Epithelial cell of proximal tubule (primary cell): ENCODE measurements around the gene ZNF17. TPM values are rescaled to one million over a fixed set of nuclear protein-coding genes. Genes with fewer than 3 reads are reported as not detected.

Source experiments
- DNase-seq: peaks from one replicate; pipeline ENCODE4 v3.0.0-alpha.2; 2011; ENCODE audit warnings: low read depth
- H3K4me3 ChIP-seq: 2 replicates; pipeline ENCODE4 v1.5.1; 2011; ENCODE audit warnings: low read depth, mild to moderate bottlenecking, low read length
- total RNA-seq: library from RNA; depleted of rRNA; stranded (reverse); fragments of >200 nt; gene quantifications from 2 replicates; pipeline ENCODE4 v1.2.3, GENCODE V29; 2015
- TF ChIP-seq, protein P1 (sequence below): conservative IDR thresholded peaks from 2 replicates; pipeline ENCODE4 v1.5.1; 2012; ENCODE audit warnings: low read depth, mild to moderate bottlenecking, low read length

The ZNF17 gene
- total RNA-seq, 1 donor from 2014 or later = 2.5 TPM

DNA sequence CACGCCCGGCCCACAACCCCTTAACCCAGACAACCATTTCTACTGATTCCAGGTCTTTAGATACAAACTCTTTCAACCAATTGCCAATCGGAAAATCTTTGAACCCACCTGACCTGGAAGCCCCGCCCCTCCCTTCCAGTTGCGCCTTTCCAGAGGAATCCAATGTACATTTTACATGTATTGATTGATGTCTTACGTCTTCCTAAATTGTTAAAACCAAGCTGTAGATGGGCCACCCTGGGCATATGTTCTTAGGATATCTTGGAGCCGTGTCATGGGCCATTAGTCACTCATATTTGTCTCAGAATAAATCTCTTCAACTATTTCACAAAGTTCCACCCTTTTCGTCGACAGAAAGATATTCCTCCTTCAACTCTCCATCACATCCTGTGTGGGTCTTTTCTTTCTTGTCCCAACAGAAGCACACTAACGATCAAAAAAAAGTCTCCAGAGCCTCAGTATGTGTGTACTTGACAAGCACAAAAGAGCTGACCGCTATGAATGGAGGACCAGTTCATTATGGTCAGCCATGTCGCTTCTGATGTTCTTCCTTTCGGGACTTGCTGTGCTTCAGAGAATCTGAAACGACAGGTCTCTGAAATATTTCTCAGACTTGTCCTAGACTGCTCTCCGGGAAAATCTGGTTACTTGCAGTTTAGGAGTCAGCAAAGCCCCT, 23.6 kb downstream of the ZNF17 start:
- no peak for DNase-seq
- TF ChIP-seq, protein P1, sequence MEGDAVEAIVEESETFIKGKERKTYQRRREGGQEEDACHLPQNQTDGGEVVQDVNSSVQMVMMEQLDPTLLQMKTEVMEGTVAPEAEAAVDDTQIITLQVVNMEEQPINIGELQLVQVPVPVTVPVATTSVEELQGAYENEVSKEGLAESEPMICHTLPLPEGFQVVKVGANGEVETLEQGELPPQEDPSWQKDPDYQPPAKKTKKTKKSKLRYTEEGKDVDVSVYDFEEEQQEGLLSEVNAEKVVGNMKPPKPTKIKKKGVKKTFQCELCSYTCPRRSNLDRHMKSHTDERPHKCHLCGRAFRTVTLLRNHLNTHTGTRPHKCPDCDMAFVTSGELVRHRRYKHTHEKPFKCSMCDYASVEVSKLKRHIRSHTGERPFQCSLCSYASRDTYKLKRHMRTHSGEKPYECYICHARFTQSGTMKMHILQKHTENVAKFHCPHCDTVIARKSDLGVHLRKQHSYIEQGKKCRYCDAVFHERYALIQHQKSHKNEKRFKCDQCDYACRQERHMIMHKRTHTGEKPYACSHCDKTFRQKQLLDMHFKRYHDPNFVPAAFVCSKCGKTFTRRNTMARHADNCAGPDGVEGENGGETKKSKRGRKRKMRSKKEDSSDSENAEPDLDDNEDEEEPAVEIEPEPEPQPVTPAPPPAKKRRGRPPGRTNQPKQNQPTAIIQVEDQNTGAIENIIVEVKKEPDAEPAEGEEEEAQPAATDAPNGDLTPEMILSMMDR = no peak
- H3K4me3 ChIP-seq = peak overlapping the region; percentile 89

DNA sequence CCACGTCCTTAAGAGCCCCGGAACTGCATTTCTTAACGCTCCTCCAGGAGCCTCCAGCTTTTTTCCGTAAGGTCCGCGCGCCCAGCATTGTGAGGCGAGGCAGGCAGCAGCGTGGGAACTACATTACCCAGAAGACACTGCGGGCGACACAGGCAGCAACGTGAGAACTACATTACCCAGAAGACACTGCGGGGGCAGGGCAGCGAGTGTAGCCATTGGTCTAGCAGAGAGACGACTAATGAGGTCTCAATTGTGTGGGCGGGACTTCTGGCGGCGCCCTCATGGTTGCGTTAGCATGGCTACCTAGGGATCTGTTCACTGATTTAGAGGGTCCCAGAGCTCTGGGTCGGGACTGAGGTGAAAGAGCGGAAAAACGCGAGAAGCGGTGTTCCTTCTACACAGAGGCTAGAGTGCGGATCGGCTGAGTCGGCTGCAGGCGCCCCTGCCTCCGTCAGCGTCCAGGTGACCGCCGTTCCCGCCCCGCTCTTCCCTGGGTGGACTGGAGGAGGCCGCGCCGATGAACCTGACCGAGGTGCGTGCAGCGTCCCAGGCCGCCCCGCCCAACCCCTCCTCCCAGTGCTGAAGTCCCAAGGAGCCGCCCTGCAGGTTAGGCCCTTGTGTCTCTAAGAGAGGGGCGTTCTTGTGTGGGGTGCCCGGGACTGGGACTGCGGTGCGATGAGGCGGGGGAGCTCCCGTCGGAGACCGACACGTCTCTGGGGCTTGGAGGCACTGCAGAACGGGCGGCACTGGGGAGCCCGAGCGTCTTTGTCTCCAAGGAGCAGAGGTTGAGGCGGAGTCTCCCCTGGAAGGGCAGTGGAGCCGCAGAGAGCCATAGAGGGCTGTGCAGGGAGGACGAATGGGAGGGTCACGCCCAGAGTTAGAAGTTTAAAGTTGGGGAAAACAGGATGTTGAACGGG, 24.4 kb downstream of the ZNF17 start, which contains the start of gene ZNF749:
ZNF749 (plus strand) TSS at position 264 of the 917 bp plus-strand sequence; CDS start at position 518, 254 bp downstream.
- peak within 1 kb of the TSS; percentile 89 for H3K4me3 ChIP-seq
- peak; percentile 83 for DNase-seq
- TF ChIP-seq, protein P1 = no peak

DNA sequence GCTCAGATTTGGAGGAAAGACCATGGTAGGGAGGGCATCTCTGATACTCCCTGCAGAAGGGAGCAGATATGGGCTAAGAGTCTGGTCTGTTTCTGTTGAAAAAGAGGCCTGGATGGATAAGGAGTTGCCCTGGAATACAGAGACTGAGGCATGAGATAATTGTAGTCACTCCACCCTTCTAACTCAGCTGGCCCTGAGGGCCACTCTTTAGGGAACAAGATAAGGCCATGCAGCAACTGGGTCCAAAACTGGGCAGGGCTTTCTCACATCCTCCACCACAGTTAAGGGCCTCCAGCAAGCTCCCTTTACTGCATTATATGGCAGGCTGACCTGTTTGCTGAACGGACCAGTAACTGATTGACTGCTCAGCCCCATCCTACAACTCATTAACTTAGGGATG, 25.5 kb downstream of the ZNF17 start:
- H3K4me3 ChIP-seq = peak overlapping the region; percentile 89
- DNase-seq = no peak
- TF ChIP-seq, protein P1 = no peak

DNA sequence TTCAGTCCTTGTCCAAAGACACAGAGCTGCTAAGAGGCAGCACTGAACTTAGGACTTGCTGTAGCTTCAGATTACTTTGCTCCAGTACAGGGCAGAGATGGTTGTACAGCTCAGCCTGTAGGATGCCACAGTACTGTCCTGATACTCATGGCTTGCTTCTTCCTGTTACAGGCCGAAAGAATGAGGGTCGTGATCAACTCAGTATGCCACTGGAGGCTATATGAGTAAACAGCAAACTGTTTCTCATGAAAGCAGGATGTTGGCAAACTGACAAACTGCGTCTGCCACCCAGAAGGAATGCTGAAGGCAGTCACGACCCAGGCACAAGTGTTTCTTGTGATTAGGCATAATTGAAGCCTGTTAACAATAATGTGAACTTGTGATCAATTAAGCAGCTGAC, 27.0 kb downstream of the ZNF17 start:
- H3K4me3 ChIP-seq = no peak overlapping the region
- TF ChIP-seq, protein P1 = no peak
- DNase-seq = no peak

DNA sequence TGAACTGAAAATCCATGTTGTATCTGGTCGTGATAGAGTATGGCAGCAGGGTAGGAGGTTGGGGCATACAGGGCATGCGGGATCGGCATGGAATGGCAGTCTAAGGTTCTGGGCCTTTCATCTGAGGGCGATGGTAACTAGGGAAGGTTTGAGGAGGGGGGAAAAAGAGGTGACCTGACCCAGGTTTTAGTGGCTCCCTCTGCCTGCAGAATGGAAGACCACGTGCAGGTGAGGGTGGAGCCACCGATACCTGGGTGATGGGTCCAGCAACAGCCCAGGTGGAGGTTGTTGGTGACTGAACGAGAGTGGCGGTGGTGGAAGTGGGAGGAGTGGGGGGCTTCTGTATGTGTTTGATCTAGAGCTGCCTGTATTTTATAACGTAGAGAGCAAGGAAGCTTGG, 28.0 kb downstream of the ZNF17 start:
- TF ChIP-seq, protein P1 = no peak
- DNase-seq = no peak
- H3K4me3 ChIP-seq = no peak overlapping the region

DNA sequence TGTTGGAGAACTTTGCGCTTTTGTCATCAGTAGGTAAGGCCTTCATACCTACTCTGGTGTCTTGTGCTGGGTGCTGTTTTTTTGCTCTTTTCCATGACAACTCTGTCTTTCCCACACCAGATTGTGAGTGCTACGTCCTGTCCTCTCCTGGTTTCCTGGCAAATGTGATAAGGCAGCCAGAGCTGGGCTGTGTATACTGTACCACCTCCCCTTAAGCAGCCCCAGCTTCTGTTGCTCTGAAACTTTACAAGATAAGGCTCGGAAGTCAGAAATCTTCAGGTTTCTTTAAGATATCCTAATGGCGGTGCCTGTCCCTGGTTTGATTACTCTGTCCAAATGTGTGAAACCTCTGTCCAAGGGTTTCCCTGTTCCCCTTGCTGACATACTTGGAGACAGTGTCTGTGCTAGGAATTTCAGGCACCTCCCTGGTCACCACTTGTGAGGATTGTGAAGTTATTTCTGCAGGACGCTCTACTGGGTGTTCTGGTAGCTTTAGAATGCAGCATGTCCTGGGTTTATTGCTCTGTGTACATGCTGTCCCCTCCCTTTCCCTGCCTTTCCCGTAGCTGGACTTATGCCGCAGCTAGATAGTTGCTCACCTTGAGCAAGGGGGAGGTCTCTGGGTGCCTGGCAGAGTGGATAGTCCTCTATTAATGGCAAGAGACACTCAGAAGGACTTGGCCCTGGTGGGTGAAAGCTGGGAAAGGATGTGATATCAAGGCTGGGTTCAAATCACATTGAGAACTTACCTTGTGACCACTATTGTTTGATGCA, 31.2 kb downstream of the ZNF17 start:
- TF ChIP-seq, protein P1 = no peak
- no peak for DNase-seq

More for the DNA sequence above, 31.2 kb downstream of the ZNF17 start:
- no peak overlapping the region for H3K4me3 ChIP-seq
